Endothelial cell of umbilical vein (primary cell): ENCODE measurements around the gene MAN1A1. TPM values are rescaled to one million over a fixed set of nuclear protein-coding genes. Genes with fewer than 3 reads are reported as not detected.

ENCODE experiments used
- BruUV-seq: library from RNA; stranded (reverse); fragments of 400-500 nt; replicated peaks from 2 replicates; lab custom pipeline; 2021; lab: Mats Ljungman, UMichigan
- CTCF ChIA-PET: fragments of 300-600, 350-600 bp; sonication (Branson Sonifier 250); formaldehyde crosslinking; loops from one replicate; lab custom pipeline; 2021; ENCODE audit warnings: antibody characterized with exemption, inconsistent platforms; lab: Charles Lee
- POLR2A ChIA-PET: fragments of 300-600, 350-600 bp; sonication (Branson Sonifier 250); formaldehyde crosslinking; loops from one replicate; lab custom pipeline; 2021; ENCODE audit warnings: antibody characterized with exemption, inconsistent platforms; lab: Charles Lee
- DNase-seq: peaks from one replicate; pipeline ENCODE4 v3.0.0-alpha.2; 2011; ENCODE audit warnings: low read depth, low spot score
- FAIRE-seq: peaks from 2 replicates; lab custom pipeline; 2011; peaks lifted over from hg19 to GRCh38; lab: Jason Lieb, UNC
- H2AFZ ChIP-seq: 2 replicates; pipeline ENCODE4 v1.6.0; 2012; ENCODE audit warnings: low read depth, low read length, control low read depth, inconsistent platforms
- H3K27ac ChIP-seq: 2 replicates; pipeline ENCODE4 v1.5.1; 2011; ENCODE audit warnings: low read depth, mild to moderate bottlenecking, control low read depth, low read length, moderate library complexity; ENCODE audit not compliant: insufficient read depth
- H3K27me3 ChIP-seq, 2 experiments: 2 replicates each; pipeline versions ENCODE4 v1.6.0 to v1.6.1; 2011; ENCODE audit warnings: low read length in 2 of 2, mixed read lengths in 1 of 2; ENCODE audit not compliant: control insufficient read depth in 2 of 2, insufficient read depth in 2 of 2
- H3K36me3 ChIP-seq, 2 experiments: 2 replicates in 1 of 2; 3 replicates in 1 of 2; pipeline ENCODE4 v1.5.1; 2011; ENCODE audit warnings: low read length in 2 of 2, mild to moderate bottlenecking in 1 of 2, moderate library complexity in 1 of 2; ENCODE audit not compliant: control insufficient read depth in 2 of 2, insufficient read depth in 2 of 2; ENCODE audit errors: extremely low read depth in 1 of 2
- H3K4me1 ChIP-seq: 3 replicates; pipeline ENCODE4 v1.5.1; 2011; ENCODE audit warnings: mild to moderate bottlenecking, low read length; ENCODE audit not compliant: control insufficient read depth, insufficient read depth; ENCODE audit errors: extremely low read depth
- H3K4me2 ChIP-seq: 2 replicates; pipeline ENCODE4 v1.6.1; 2011; ENCODE audit warnings: low read length, control low read depth, mixed read lengths; ENCODE audit not compliant: insufficient read depth
- H3K4me3 ChIP-seq, 3 experiments: fragments of 200-600 bp in 1 of 3; sonication (generic), shearing (Covaris generic) in 1 of 3; replicated peaks in 1 of 3; 2 replicates each; pipeline ENCODE4 v1.5.1; 2011 to 2016; ENCODE audit warnings: control low read depth in 3 of 3, low read length in 3 of 3, mild to moderate bottlenecking in 2 of 3, inconsistent platforms in 1 of 3, low read depth in 1 of 3, moderate library complexity in 1 of 3; ENCODE audit not compliant: insufficient read depth in 1 of 3
- H3K79me2 ChIP-seq: 2 replicates; pipeline ENCODE4 v1.6.0; 2012; ENCODE audit warnings: low read length, inconsistent platforms; ENCODE audit not compliant: control insufficient read depth, insufficient read depth
- H3K9ac ChIP-seq: replicated peaks from 2 replicates; pipeline ENCODE3; 2011; ENCODE audit warnings: low read length, control low read depth; ENCODE audit not compliant: insufficient read depth; ENCODE audit errors: extremely low read depth
- H3K9me1 ChIP-seq: replicated peaks from 3 replicates; pipeline ENCODE4 v1.6.0; 2011; ENCODE audit warnings: mild to moderate bottlenecking, low read length; ENCODE audit not compliant: control insufficient read depth, insufficient read depth; ENCODE audit errors: extremely low read depth
- H3K9me3 ChIP-seq: replicated peaks from 2 replicates; pipeline ENCODE4 v1.5.1; 2012; ENCODE audit warnings: low read length, inconsistent platforms; ENCODE audit not compliant: control insufficient read depth, insufficient read depth
- H4K20me1 ChIP-seq: replicated peaks from 2 replicates; pipeline ENCODE3; 2011; ENCODE audit warnings: mild to moderate bottlenecking, low read length; ENCODE audit not compliant: control insufficient read depth, insufficient read depth; ENCODE audit errors: extremely low read depth
- CTCF ChIP-seq, 2 donors: IDR thresholded peaks; 1 replicate in 1 of 2; 2 replicates in 1 of 2; pipeline ENCODE4 v1.5.1; 2011; ENCODE audit warnings: low read length in 2 of 2, mild to moderate bottlenecking in 2 of 2, moderate library complexity in 2 of 2, control low read depth in 1 of 2, inconsistent platforms in 1 of 2, low read depth in 1 of 2; ENCODE audit not compliant: insufficient read depth in 1 of 2; ENCODE audit errors: extremely low read depth in 1 of 2
- EZH2 ChIP-seq: IDR thresholded peaks from 2 replicates; pipeline ENCODE4 v1.6.1; 2012; ENCODE audit warnings: borderline replicate concordance, low read depth, mild to moderate bottlenecking, moderate library complexity, low read length, inconsistent platforms; ENCODE audit not compliant: severe bottlenecking
- FOS ChIP-seq: IDR thresholded peaks from 2 replicates; pipeline ENCODE4 v1.6.1; 2011; ENCODE audit warnings: mild to moderate bottlenecking, low read length, moderate library complexity, borderline replicate concordance; ENCODE audit not compliant: insufficient read depth
- GATA2 ChIP-seq: IDR thresholded peaks from 2 replicates; pipeline ENCODE4 v1.7.0; 2011; ENCODE audit warnings: low read depth, mild to moderate bottlenecking, moderate library complexity, mixed read lengths, low read length; ENCODE audit not compliant: insufficient read length, insufficient read depth
- MAX ChIP-seq: IDR thresholded peaks from 2 replicates; pipeline ENCODE4 v1.6.1; 2011; ENCODE audit not compliant: insufficient read depth, insufficient read length
- MYC ChIP-seq: IDR thresholded peaks from one replicate; pipeline ENCODE4 v1.6.1; 2011; ENCODE audit warnings: mild to moderate bottlenecking, low read depth, low read length
- dilution Hi-C: fragments of 300-500 bp; cut with MboI; formaldehyde crosslinking; loops from one replicate; pipeline ENCODE4 v1.15.0; 2019; ENCODE audit warnings: low sequenced_read_pairs; ENCODE audit not compliant: extremely low pct_ligation_motif_present
- intact Hi-C: fragments of 100-400 bp; cut with micrococcal nuclease; formaldehyde crosslinking; loops from one replicate; pipeline ENCODE4 v1.10.0; 2022
- polyA plus RNA-seq, 4 experiments: library from polyadenylated mRNA; depleted of rRNA in 3 of 4; stranded (reverse) in 3 of 4; unstranded in 1 of 4; fragments of >200 nt; gene quantifications; 2 replicates each; pipeline versions ENCODE4 v1.2.1 to v1.2.3, GENCODE V29; 2011 to 2012; ENCODE audit warnings: missing spikeins in 1 of 4
- total RNA-seq: library from RNA; stranded (reverse); gene quantifications from 2 replicates; pipeline ENCODE4 v1.2.3, GENCODE V29; 2021

Gene MAN1A1
- total and polyA plus RNA-seq, 2 donors (not counting 3 experiments of a cell fraction or from before 2014, with no cell fraction given) = 3.3 to 12.9 TPM

- CTCF ChIA-PET = no interaction called here
- no peak for DNase-seq
- H3K4me3 ChIP-seq = no peak overlapping the region
- H3K9me3 ChIP-seq = no peaks in the 10 kb centered on the region
- TF ChIP-seq MYC (no peak), MAX (no peak), EZH2 (no peak), FOS (no peak), CTCF (IDR thresholded peaks at IDR 0.05; ENCODE audit: extremely low read depth in 1 of 2, insufficient read depth in 1 of 2, low read depth in 1 of 2, low read length in 2 of 2) (no peak), GATA2 (no peak)
- no peak overlapping the region for H3K27ac ChIP-seq
- no peaks in the 10 kb centered on the region for H4K20me1 ChIP-seq
- H3K79me2 ChIP-seq = no peaks in the 10 kb centered on the region
- no peaks in the 10 kb centered on the region for H3K4me1 ChIP-seq
- no peaks in the 10 kb centered on the region for H3K9me1 ChIP-seq
- BruUV-seq = no TSS peak
- no peak overlapping the region for H3K4me2 ChIP-seq
- FAIRE-seq = no peak
- H3K27me3 ChIP-seq = no peaks in the 10 kb centered on the region
- H3K9ac ChIP-seq = no peak overlapping the region
- POLR2A ChIA-PET = no interaction called here
- H3K36me3 ChIP-seq = no peaks in the 10 kb centered on the region
- no peak overlapping the region for H2AFZ ChIP-seq
- dilution Hi-C loops = no loop called here
- intact Hi-C loops = no loop called here
Measured at GRCh38 chr6:119280080-119280479, 69.5 kb downstream of the MAN1A1 start.
